OCI-LY7 (cell line): ENCODE data around the gene ATP6V1C2. TPM values are rescaled to one million over a fixed set of nuclear protein-coding genes. Genes with fewer than 3 reads are reported as not detected.

ENCODE experiments used
- BruUV-seq: library from RNA; stranded (reverse); fragments of 400-500 nt; replicated peaks from 2 replicates; lab custom pipeline; 2021; lab: Mats Ljungman, UMichigan
- CTCF ChIA-PET: fragments of 300-600 bp; sonication (Branson Sonifier 250); formaldehyde crosslinking; loops from one replicate; lab custom pipeline; 2022; ENCODE audit warnings: antibody characterized with exemption; ENCODE audit not compliant: unreplicated experiment; lab: Charles Lee
- POLR2A ChIA-PET: fragments of 300-600 bp; sonication (Branson Sonifier 250); formaldehyde crosslinking; loops from one replicate; lab custom pipeline; 2022; ENCODE audit warnings: antibody characterized with exemption; lab: Charles Lee
- DNase-seq: peaks from one replicate; pipeline ENCODE4 v3.0.0-alpha.2; 2015; ENCODE audit warnings: low spot score
- H2AFZ ChIP-seq: fragments of 200-600 bp; sonication (generic), shearing (Covaris generic); 2 replicates; pipeline ENCODE4 v1.6.1; 2014; ENCODE audit warnings: mild to moderate bottlenecking, antibody characterized with exemption, low read length, moderate library complexity
- H3K27ac ChIP-seq: fragments of 200-600 bp; sonication (generic); 2 replicates; pipeline ENCODE4 v1.5.1; 2014; ENCODE audit warnings: mixed run types, low read depth, mild to moderate bottlenecking, moderate library complexity, low read length, inconsistent platforms; ENCODE audit not compliant: poor library complexity, severe bottlenecking
- H3K36me3 ChIP-seq: fragments of 200-600 bp; sonication (generic); 2 replicates; pipeline ENCODE4 v1.6.1; 2014; ENCODE audit warnings: mild to moderate bottlenecking, antibody characterized with exemption, low read length, moderate library complexity, mixed read lengths; ENCODE audit not compliant: insufficient read depth
- H3K4me1 ChIP-seq: fragments of 200-600 bp; sonication (generic); 2 replicates; pipeline ENCODE4 v1.5.1; 2014; ENCODE audit warnings: mild to moderate bottlenecking, low read length; ENCODE audit not compliant: insufficient read depth, poor library complexity, severe bottlenecking
- H3K4me2 ChIP-seq: fragments of 200-600 bp; sonication (generic); 2 replicates; pipeline ENCODE4 v1.6.1; 2014; ENCODE audit warnings: mild to moderate bottlenecking, low read length
- H3K4me3 ChIP-seq: fragments of 200-600 bp; sonication (generic); 2 replicates; pipeline ENCODE4 v1.5.1; 2014; ENCODE audit warnings: mild to moderate bottlenecking, low read depth, low read length; ENCODE audit not compliant: poor library complexity, severe bottlenecking
- H3K79me2 ChIP-seq: fragments of 200-600 bp; sonication (generic); 2 replicates; pipeline ENCODE4 v1.6.1; 2016; ENCODE audit warnings: low read depth, mild to moderate bottlenecking, low read length, moderate library complexity, mixed read lengths; ENCODE audit not compliant: insufficient read depth
- H3K9me2 ChIP-seq: fragments of 200-600 bp; sonication (generic); 2 replicates; pipeline ENCODE4 v1.6.1; 2016; ENCODE audit warnings: mild to moderate bottlenecking, low read length, mixed read lengths; ENCODE audit not compliant: insufficient read depth
- H3K9me3 ChIP-seq: fragments of 200-600 bp; sonication (generic); 2 replicates; pipeline ENCODE4 v1.6.1; 2014; ENCODE audit warnings: mild to moderate bottlenecking, mixed run types, low read length, mixed read lengths
- H4K20me1 ChIP-seq: fragments of 200-600 bp; sonication (generic); 2 replicates; pipeline ENCODE4 v1.6.1; 2014; ENCODE audit warnings: mild to moderate bottlenecking, antibody characterized with exemption, low read length, moderate library complexity, mixed read lengths; ENCODE audit not compliant: insufficient read depth
- CTCF ChIP-seq: fragments of 200-600 bp; sonication (generic); conservative IDR thresholded peaks from 2 replicates; pipeline ENCODE4 v1.5.1; 2014; ENCODE audit warnings: mild to moderate bottlenecking, antibody characterized with exemption, low read length, moderate library complexity, mixed read lengths
- EZH2phosphoT487 ChIP-seq: fragments of 200-600 bp; sonication (generic); IDR thresholded peaks from 2 replicates; pipeline ENCODE4 v1.6.1; 2018; ENCODE audit warnings: low read depth, borderline replicate concordance, mild to moderate bottlenecking, mixed run types, antibody characterized with exemption, low read length, moderate library complexity, mixed read lengths
- intact Hi-C: fragments of 100-400 bp; cut with micrococcal nuclease; formaldehyde crosslinking; loops from one replicate; pipeline ENCODE4 v1.10.0; 2022; ENCODE audit not compliant: unreplicated experiment
- total RNA-seq, 2 experiments: library from RNA; depleted of rRNA in 1 of 2; stranded (reverse); fragments of >200 nt in 1 of 2; shearing (Covaris generic) in 1 of 2; gene quantifications; 2 replicates each; pipeline ENCODE4 v1.2.3, GENCODE V29; 2014 to 2022

Gene ATP6V1C2
- total RNA-seq, 2 experiments from 2014 or later, result 0.13 TPM; not detected in 1

- Histone ChIP-seq H3K27ac (no peak overlapping the region), H4K20me1 (no peaks in the 10 kb centered on the region), H3K36me3 (no peaks in the 10 kb centered on the region), H3K4me2 (no peak overlapping the region), H3K4me3 (no peak overlapping the region), H3K79me2 (no peaks in the 10 kb centered on the region), H3K9me2 (no peaks in the 10 kb centered on the region), H2AFZ (no peak overlapping the region), H3K9me3 (no peaks in the 10 kb centered on the region), H3K4me1 (no peaks in the 10 kb centered on the region)
- ChIA-PET POLR2A (interaction anchor here (1.2 kb wide), 1 partner anchor 10 kb away, joined by 3 read pairs; no protein-coding TSS in a partner anchor), CTCF (interaction anchor here (0.6 kb wide), 1 partner anchor 57 kb away, joined by 5 read pairs; no protein-coding TSS in a partner anchor)
- no TSS peak for BruUV-seq
- intact Hi-C loops, result no loop called here
- no peak for TF ChIP-seq CTCF
- no peak for TF ChIP-seq EZH2phosphoT487
- DNase-seq, result no peak
Measured at GRCh38 chr2:10733980-10734379, 12.6 kb downstream of the ATP6V1C2 start.

GRCh38 chr2:10738192-10738591 is 16.8 kb downstream of the ATP6V1C2 start:
- Histone ChIP-seq H3K9me3 (no peaks in the 10 kb centered on the region), H3K4me1 (no peaks in the 10 kb centered on the region), H3K27ac (no peak overlapping the region), H3K79me2 (no peaks in the 10 kb centered on the region), H3K9me2 (no peaks in the 10 kb centered on the region), H3K4me2 (no peak overlapping the region), H3K36me3 (no peaks in the 10 kb centered on the region), H2AFZ (no peak overlapping the region), H4K20me1 (no peaks in the 10 kb centered on the region), H3K4me3 (no peak overlapping the region)
- intact Hi-C loops, result no loop called here
- BruUV-seq, result no TSS peak
- DNase-seq, result no peak
- ChIA-PET CTCF (no interaction called here), POLR2A (no interaction called here)
- TF ChIP-seq CTCF, result no peak
- TF ChIP-seq EZH2phosphoT487, result no peak

- Histone ChIP-seq H3K9me3 (no peaks in the 10 kb centered on the region), H3K36me3 (no peaks in the 10 kb centered on the region), H3K79me2 (no peaks in the 10 kb centered on the region), H2AFZ (no peak overlapping the region), H3K4me1 (peaks cover 4% of the 10 kb centered on the region), H3K4me3 (no peak overlapping the region), H4K20me1 (no peaks in the 10 kb centered on the region), H3K27ac (no peak overlapping the region), H3K4me2 (no peak overlapping the region), H3K9me2 (no peaks in the 10 kb centered on the region)
- TF ChIP-seq EZH2phosphoT487 (no peak), CTCF (no peak)
- ChIA-PET POLR2A (interaction anchor here (0.6 to 0.9 kb wide), 3 partner anchors 51 to 601 kb away, joined by 3 to 6 read pairs (median 3); partner anchors contain the start of gene NOL10), CTCF (no interaction called here)
- intact Hi-C loops, result no loop called here
- DNase-seq, result no peak
- BruUV-seq, result no TSS peak
Measured at GRCh38 chr2:10740226-10740625, 18.8 kb downstream of the ATP6V1C2 start.
